ENCODE results near the gene RTKN. TPM values are rescaled to one million over a fixed set of nuclear protein-coding genes. Genes with fewer than 3 reads are reported as not detected.

RTKN gene
- total RNA-seq, 1 experiment from 2014 or later = 94.0 TPM

DNA sequence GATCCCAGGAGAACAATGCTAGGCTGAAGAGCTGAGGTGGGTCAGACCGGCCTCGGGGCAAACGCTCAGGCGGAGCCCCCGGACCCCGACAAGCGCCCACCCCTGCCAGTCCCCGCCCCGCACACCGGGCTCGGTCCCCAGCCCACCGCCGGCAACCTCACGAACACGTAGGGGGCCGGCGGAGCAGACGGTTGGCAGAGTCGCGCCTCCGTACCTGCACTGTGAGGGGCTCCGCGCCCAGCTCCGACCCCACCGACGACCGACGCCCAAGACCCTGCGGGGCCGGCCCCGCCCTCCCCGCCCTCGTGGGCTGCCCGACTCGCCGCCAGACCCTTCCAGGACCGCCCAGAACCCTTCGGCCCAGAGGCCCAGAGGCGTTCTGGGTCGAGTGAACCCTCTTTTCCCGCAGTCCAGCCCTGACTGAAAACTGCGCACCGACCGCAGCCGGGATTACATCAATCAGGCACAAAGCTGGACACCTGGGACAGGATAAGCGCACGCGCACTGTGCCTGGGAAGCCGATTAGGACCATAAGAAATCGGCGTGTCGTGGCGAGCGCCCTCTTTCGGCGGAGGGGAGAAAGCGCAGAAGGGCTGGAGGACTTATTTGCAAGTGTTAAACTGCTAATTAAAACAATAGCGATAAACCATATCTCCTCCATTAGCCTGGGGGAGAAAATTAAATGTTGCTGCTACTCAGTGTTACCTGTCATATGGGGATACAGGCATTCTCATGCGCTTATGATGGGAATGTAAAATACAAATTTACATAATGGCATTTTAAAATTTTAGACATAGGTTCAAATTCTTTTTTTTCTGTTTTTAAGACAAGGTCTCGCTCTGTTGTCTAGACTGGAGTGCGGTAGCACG lies 49.9 kb downstream of the RTKN start:
- POLR2A ChIA-PET = interaction anchor here (0.6 to 1.8 kb wide), 5 partner anchors 9 to 88 kb away, joined by 3 to 6 read pairs (median 3); partner anchors contain the start of gene INO80B
- peak overlapping the region; percentile 81 for H3K9ac ChIP-seq (ENCODE audit: low read length)
- H3K4me2 ChIP-seq (ENCODE audit: low read length) = peak overlapping the region; percentile 94
- H3K27ac ChIP-seq (ENCODE audit: low read depth, low read length) = peak overlapping the region; percentile 69
- peaks cover 5 to 17% of the 10 kb centered on the region in 2 experiments; a peak in 3 of 4 replicates for H3K4me1 ChIP-seq (ENCODE audit: control insufficient read depth in 1 of 2, insufficient read depth in 2 of 2, low read length in 2 of 2)
- H3K9me2 ChIP-seq (ENCODE audit: insufficient read depth) = no peaks in the 10 kb centered on the region
- no peaks in the 10 kb centered on the region for H3K36me3 ChIP-seq (ENCODE audit: control insufficient read depth in 1 of 2, insufficient read depth in 2 of 2, low read length in 2 of 2)
- H3K9me3 ChIP-seq (ENCODE audit: control insufficient read depth in 1 of 2, insufficient read depth in 1 of 2, low read depth in 1 of 2, low read length in 2 of 2) = no peaks in the 10 kb centered on the region
- H3K79me2 ChIP-seq (ENCODE audit: insufficient read depth, low read length) = peaks cover 46% of the 10 kb centered on the region
- H3K4me3 ChIP-seq (replicated peaks in 1 of 2; ENCODE audit: low read depth in 1 of 2, low read length in 2 of 2) = peak overlapping the region; percentile 93 to 95
- H3K27me3 ChIP-seq (ENCODE audit: insufficient read depth, low read length) = no peaks in the 10 kb centered on the region
- intact Hi-C loops (cut with micrococcal nuclease) = loop anchor here (2.0 to 5.0 kb wide), 2 partner anchors 55 to 125 kb away; no protein-coding TSS in a partner anchor
- H2AFZ ChIP-seq (ENCODE audit: low read depth, low read length, poor library complexity, severe bottlenecking) = peak overlapping the region; percentile 100
- H4K20me1 ChIP-seq (ENCODE audit: insufficient read depth) = no peaks in the 10 kb centered on the region
- peak; percentile 88 for DNase-seq (ENCODE audit: low read depth, low spot score)
- RAD21 ChIA-PET (ENCODE audit: low non-redundant PET in 1 of 2, low total read pairs in 2 of 2, uncharacterized antibody in 2 of 2, unreplicated experiment in 2 of 2) = no interaction called here
- ATAC-seq = peak; percentile 85
- CTCF ChIA-PET = interaction anchor here (0.8 to 3.1 kb wide), 11 partner anchors 9 to 712 kb away, joined by 3 to 18 read pairs (median 4); no protein-coding TSS in a partner anchor
- no TSS peak for BruUV-seq (replicated peaks)
- TF ChIP-seq POLR2AphosphoS5 (IDR thresholded peaks at IDR 0.05; ENCODE audit: low read depth, low read length) (peak; percentile 70; the same call in 1 of the 2 replicates), POLR2A (IDR thresholded peaks at IDR 0.05; ENCODE audit: borderline replicate concordance, extremely low read depth, insufficient read depth, insufficient read length) (peak; percentile 47), SRF (IDR thresholded peaks at IDR 0.05; ENCODE audit: low read depth) (0 out of 2 replicates have a peak, but pooled peaks have one; percentile 16), ZFX (IDR thresholded peaks at IDR 0.05) (no peak), EZH2 (IDR thresholded peaks at IDR 0.05) (no peak), ELF1 (IDR thresholded peaks at IDR 0.05; ENCODE audit: borderline replicate concordance, low read depth) (no peak), TCF7L2 (IDR thresholded peaks at IDR 0.05; ENCODE audit: borderline replicate concordance, extremely low read depth, insufficient read depth, insufficient read length) (no peak), EGR1 (IDR thresholded peaks at IDR 0.05; ENCODE audit: low read depth) (no peak), JUND (IDR thresholded peaks at IDR 0.05) (no peak), SIN3A (IDR thresholded peaks at IDR 0.05; ENCODE audit: low read depth) (peak; percentile 60; the same call in 1 of the 2 replicates), FOSL1 (IDR thresholded peaks at IDR 0.05; ENCODE audit: low read depth) (no peak), ZNF274 (IDR thresholded peaks at IDR 0.05; ENCODE audit: low read depth, low read length) (no peak), YY1 (IDR thresholded peaks at IDR 0.05; ENCODE audit: extremely low read depth, insufficient replicate concordance, low read depth, low read length) (no peak), CBX3 (IDR thresholded peaks at IDR 0.05; ENCODE audit: low read depth) (peak; percentile 54), CEBPB (IDR thresholded peaks at IDR 0.05; ENCODE audit: low read depth) (no peak), SP1 (IDR thresholded peaks at IDR 0.05; ENCODE audit: low read depth) (no peak; the same call in 1 of the 2 replicates), EZH2phosphoT487 (IDR thresholded peaks at IDR 0.05; ENCODE audit: borderline replicate concordance) (no peak)
- TF ChIP-seq, protein P1, sequence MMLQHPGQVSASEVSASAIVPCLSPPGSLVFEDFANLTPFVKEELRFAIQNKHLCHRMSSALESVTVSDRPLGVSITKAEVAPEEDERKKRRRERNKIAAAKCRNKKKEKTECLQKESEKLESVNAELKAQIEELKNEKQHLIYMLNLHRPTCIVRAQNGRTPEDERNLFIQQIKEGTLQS (IDR thresholded peaks at IDR 0.05) = no peak
- TF ChIP-seq, protein P2, sequence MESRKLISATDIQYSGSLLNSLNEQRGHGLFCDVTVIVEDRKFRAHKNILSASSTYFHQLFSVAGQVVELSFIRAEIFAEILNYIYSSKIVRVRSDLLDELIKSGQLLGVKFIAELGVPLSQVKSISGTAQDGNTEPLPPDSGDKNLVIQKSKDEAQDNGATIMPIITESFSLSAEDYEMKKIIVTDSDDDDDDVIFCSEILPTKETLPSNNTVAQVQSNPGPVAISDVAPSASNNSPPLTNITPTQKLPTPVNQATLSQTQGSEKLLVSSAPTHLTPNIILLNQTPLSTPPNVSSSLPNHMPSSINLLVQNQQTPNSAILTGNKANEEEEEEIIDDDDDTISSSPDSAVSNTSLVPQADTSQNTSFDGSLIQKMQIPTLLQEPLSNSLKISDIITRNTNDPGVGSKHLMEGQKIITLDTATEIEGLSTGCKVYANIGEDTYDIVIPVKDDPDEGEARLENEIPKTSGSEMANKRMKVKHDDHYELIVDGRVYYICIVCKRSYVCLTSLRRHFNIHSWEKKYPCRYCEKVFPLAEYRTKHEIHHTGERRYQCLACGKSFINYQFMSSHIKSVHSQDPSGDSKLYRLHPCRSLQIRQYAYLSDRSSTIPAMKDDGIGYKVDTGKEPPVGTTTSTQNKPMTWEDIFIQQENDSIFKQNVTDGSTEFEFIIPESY (IDR thresholded peaks at IDR 0.05; ENCODE audit: extremely low read depth, insufficient replicate concordance, low read length) = no peak
- TF ChIP-seq, protein P3, sequence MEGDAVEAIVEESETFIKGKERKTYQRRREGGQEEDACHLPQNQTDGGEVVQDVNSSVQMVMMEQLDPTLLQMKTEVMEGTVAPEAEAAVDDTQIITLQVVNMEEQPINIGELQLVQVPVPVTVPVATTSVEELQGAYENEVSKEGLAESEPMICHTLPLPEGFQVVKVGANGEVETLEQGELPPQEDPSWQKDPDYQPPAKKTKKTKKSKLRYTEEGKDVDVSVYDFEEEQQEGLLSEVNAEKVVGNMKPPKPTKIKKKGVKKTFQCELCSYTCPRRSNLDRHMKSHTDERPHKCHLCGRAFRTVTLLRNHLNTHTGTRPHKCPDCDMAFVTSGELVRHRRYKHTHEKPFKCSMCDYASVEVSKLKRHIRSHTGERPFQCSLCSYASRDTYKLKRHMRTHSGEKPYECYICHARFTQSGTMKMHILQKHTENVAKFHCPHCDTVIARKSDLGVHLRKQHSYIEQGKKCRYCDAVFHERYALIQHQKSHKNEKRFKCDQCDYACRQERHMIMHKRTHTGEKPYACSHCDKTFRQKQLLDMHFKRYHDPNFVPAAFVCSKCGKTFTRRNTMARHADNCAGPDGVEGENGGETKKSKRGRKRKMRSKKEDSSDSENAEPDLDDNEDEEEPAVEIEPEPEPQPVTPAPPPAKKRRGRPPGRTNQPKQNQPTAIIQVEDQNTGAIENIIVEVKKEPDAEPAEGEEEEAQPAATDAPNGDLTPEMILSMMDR (IDR thresholded peaks at IDR 0.05 in 2 of 3, conservative IDR thresholded peaks at IDR 0.05 in 1 of 3; ENCODE audit: borderline replicate concordance in 1 of 3, insufficient read depth in 1 of 3, low read depth in 2 of 3, low read length in 2 of 3) = peak; percentile 81 to 99 (median 96)
- TF ChIP-seq, protein P4, sequence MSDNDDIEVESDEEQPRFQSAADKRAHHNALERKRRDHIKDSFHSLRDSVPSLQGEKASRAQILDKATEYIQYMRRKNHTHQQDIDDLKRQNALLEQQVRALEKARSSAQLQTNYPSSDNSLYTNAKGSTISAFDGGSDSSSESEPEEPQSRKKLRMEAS (IDR thresholded peaks at IDR 0.05) = peak; percentile 65; the same call in 1 of the 2 replicates
